Lung (tissue), 12 donors: ENCODE measurements around the gene CLDN1. TPM values are rescaled to one million over a fixed set of nuclear protein-coding genes. Genes with fewer than 3 reads are reported as not detected.

Source experiments
- ATAC-seq: fragments of 200-7000 bp; cut with Tn5 transposase; one replicate; pipeline ENCODE4 v1.9.1; 2020; ENCODE audit warnings: moderate number of reproducible peaks; ENCODE audit not compliant: insufficient read depth, low FRiP score
- DNase-seq, 3 donors: peaks; one replicate each; pipeline ENCODE4 v3.0.0-alpha.2; 2013 to 2017
- H3K27ac ChIP-seq, 2 donors: one replicate each; pipeline ENCODE4 v1.5.1; 2013; ENCODE audit warnings: mild to moderate bottlenecking in 2 of 2, moderate library complexity in 2 of 2, control low read depth in 1 of 2, inconsistent platforms in 1 of 2, low read depth in 1 of 2, low read length in 1 of 2
- H3K27me3 ChIP-seq, 3 donors: one replicate each; pipeline ENCODE4 v1.5.1; 2013; ENCODE audit warnings: low read length in 2 of 3; ENCODE audit not compliant: control insufficient read depth in 3 of 3, insufficient read depth in 3 of 3
- H3K36me3 ChIP-seq, 4 donors: one replicate each; pipeline ENCODE4 v1.5.1; 2013; ENCODE audit warnings: low read length in 4 of 4, mild to moderate bottlenecking in 1 of 4, moderate library complexity in 1 of 4; ENCODE audit not compliant: control insufficient read depth in 4 of 4, insufficient read depth in 4 of 4
- H3K4me1 ChIP-seq, 5 donors: one replicate each; pipeline ENCODE4 v1.5.1; 2013; ENCODE audit warnings: low read length in 5 of 5, mild to moderate bottlenecking in 2 of 5, moderate library complexity in 1 of 5; ENCODE audit not compliant: control insufficient read depth in 5 of 5, insufficient read depth in 5 of 5
- H3K4me3 ChIP-seq: one replicate; pipeline ENCODE4 v1.5.1; 2013; ENCODE audit warnings: mild to moderate bottlenecking, control low read depth, moderate library complexity
- H3K9ac ChIP-seq, 2 donors: one replicate each; pipeline ENCODE4 v1.5.1; 2013; ENCODE audit warnings: low read length in 2 of 2, control low read depth in 1 of 2; ENCODE audit not compliant: insufficient read depth in 1 of 2
- H3K9me3 ChIP-seq, 4 donors: one replicate each; pipeline ENCODE4 v1.5.1; 2013; ENCODE audit warnings: low read length in 3 of 4, mild to moderate bottlenecking in 1 of 4, moderate library complexity in 1 of 4; ENCODE audit not compliant: control insufficient read depth in 4 of 4, insufficient read depth in 3 of 4
- WGBS, 2 donors: extraction: QIAGEN DNeasy Blood & Tissue Kit; methylation state at CpG; one replicate each; pipeline ENCODE4 v1.1.7; 2013; 5-methylcytosine and 5-hydroxymethylcytosine counted together
- polyA plus RNA-seq, 2 donors: library from polyadenylated mRNA; stranded (reverse); fragments of 200-250 nt; gene quantifications; one replicate each; pipeline ENCODE4 v1.2.1, GENCODE V29; 2013
- total RNA-seq, 2 donors: library from RNA; depleted of rRNA in 1 of 2; stranded (reverse); fragments of >200 nt in 1 of 2; gene quantifications; one replicate each; pipeline ENCODE4 v1.2.1, GENCODE V29; 2014 to 2021
- TF ChIP-seq, protein P1 (sequence below): IDR thresholded peaks from 2 replicates; pipeline ENCODE4 v1.5.1; 2012; ENCODE audit warnings: mild to moderate bottlenecking; ENCODE audit errors: control extremely low read depth, extremely low read depth
- donor health status: control.
- donor health status: control.
- donor health status: Bipolar disorder and iron deficiency.
- donor health status: healthy.
- donor health status: DM: yes; HTN: yes; CAD: no.

Gene CLDN1
- total and polyA plus RNA-seq, 4 donors: 7.1 to 29.8 (median 13.4) TPM

DNA sequence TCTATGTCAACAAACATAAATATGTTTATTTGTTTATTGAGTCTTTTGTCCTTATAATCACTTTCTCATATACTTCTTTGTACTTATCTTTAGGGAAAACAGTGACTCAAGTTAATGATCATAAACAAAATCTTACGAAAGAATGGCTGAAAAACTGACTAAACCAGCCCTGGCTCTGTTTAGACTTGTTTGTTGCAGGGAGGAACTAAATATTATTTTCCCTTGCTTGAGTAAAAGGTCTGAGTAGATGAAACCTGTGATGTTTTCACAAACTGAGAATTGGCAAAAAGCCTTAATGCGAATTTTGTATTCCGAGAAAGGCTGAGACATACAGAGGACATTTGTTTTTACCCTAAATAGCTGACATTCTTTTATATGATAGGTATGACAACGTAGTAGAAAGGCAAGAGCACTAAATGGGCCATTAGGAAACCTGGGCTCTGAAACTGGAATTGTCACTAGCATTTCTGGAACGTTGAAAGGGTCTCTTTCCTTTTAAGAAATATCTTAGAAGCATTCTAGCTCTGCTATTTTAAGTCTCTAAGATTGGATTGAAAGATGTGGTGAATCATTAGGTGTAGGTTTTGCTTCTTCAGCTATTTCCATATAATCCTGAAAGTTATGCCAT, 47.5 kb upstream of the CLDN1 start:
- H3K4me1 ChIP-seq: no peaks in the 10 kb centered on the region
- H3K27me3 ChIP-seq: no peaks in the 10 kb centered on the region
- peaks cover 0 to 3% (median 0%) of the 10 kb centered on the region in 4 donors for H3K9me3 ChIP-seq
- 73 to 84% methylated on average over 5 of the region's 5 CpGs for WGBS, 2 donors
- no peaks in the 10 kb centered on the region for H3K36me3 ChIP-seq
- TF ChIP-seq, protein P1, sequence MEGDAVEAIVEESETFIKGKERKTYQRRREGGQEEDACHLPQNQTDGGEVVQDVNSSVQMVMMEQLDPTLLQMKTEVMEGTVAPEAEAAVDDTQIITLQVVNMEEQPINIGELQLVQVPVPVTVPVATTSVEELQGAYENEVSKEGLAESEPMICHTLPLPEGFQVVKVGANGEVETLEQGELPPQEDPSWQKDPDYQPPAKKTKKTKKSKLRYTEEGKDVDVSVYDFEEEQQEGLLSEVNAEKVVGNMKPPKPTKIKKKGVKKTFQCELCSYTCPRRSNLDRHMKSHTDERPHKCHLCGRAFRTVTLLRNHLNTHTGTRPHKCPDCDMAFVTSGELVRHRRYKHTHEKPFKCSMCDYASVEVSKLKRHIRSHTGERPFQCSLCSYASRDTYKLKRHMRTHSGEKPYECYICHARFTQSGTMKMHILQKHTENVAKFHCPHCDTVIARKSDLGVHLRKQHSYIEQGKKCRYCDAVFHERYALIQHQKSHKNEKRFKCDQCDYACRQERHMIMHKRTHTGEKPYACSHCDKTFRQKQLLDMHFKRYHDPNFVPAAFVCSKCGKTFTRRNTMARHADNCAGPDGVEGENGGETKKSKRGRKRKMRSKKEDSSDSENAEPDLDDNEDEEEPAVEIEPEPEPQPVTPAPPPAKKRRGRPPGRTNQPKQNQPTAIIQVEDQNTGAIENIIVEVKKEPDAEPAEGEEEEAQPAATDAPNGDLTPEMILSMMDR: no peak
- H3K4me3 ChIP-seq: no peak overlapping the region
- no peak overlapping the region for H3K27ac ChIP-seq
- ATAC-seq (no peak), DNase-seq (no peak)
- no peak overlapping the region for H3K9ac ChIP-seq

DNA sequence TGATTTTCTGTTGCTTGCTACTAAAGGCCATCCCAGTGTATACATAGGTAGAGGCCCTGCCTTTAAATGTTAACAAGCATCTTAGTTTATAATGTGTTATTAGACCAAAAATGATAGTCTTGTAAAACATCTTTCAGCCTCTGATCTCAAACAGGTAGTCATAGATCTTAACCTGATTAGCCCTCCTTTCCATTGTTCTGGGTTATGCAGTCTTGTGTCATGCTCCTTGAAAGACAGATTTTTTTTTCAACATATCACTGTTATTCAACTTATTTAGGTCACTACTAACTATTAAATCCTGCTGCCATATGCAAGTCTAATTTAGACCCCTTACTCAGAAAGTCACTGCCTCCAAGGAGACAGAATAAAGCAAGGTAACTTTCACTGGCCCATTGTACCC, 46.6 kb upstream of the CLDN1 start:
- H3K27ac ChIP-seq: no peak overlapping the region
- no peaks in the 10 kb centered on the region for H3K4me1 ChIP-seq
- H3K36me3 ChIP-seq: no peaks in the 10 kb centered on the region
- TF ChIP-seq, protein P1: no peak
- no peaks in the 10 kb centered on the region for H3K27me3 ChIP-seq
- no peak overlapping the region for H3K4me3 ChIP-seq
- no peak for ATAC-seq
- no peak overlapping the region for H3K9ac ChIP-seq
- no peak for DNase-seq
- peaks cover 0 to 3% (median 0%) of the 10 kb centered on the region in 4 donors for H3K9me3 ChIP-seq

DNA sequence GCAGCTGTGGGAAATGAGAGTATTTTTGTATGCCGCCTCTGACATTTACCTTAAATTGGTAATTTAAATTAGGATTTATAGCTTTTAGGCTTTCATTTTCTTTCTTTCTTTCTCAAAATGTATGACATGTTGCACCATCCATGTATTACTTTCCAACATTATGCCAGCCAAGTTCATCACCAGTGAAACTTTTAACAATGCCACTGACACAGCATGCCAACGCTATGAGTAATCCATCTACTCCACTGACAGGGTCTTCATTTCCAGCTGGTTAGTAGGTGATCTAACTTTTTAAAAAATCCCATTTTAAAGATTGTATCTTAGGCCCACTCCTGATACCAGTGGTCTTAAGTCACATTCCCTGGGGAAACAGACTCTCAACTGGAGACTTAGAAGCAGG, 43.9 kb upstream of the CLDN1 start:
- TF ChIP-seq, protein P1: no peak
- H3K27ac ChIP-seq: no peak overlapping the region
- no peak overlapping the region for H3K9ac ChIP-seq
- no peaks in the 10 kb centered on the region for H3K36me3 ChIP-seq
- peaks cover 0 to 3% (median 0%) of the 10 kb centered on the region in 4 donors for H3K9me3 ChIP-seq
- ATAC-seq (no peak), DNase-seq (no peak)
- H3K4me3 ChIP-seq: no peak overlapping the region
- no peaks in the 10 kb centered on the region for H3K4me1 ChIP-seq
- WGBS, 2 donors: 42 to 57% methylated on average over 2 of the region's 2 CpGs
- no peaks in the 10 kb centered on the region for H3K27me3 ChIP-seq

DNA sequence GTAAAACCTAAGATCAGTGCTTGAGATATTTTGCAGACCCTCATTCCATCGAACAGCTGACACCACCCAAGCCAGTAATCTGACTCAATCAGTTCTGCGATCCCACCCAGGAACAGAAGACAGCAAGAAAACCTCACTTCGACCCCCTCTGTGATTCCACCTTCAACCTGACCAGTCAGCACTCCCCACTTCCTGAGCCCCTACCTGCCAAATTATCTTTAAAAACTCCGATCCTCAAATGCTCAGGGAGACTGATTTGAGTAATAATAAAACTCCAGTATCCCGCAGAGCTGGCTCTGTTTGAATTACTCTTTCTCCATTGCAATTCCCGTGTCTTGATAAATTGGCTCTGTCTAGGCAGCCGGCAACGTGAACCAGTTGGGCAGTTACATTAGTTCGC, 40.0 kb upstream of the CLDN1 start:
- ATAC-seq (no peak), DNase-seq (no peak)

More for the DNA sequence above, 40.0 kb upstream of the CLDN1 start:
- Histone ChIP-seq H3K9ac (no peak overlapping the region), H3K9me3 (no peaks in the 10 kb centered on the region), H3K4me1 (no peaks in the 10 kb centered on the region), H3K4me3 (no peak overlapping the region), H3K27me3 (no peaks in the 10 kb centered on the region), H3K36me3 (no peaks in the 10 kb centered on the region), H3K27ac (no peak overlapping the region)
- TF ChIP-seq, protein P1: no peak
- 80 to 88% methylated on average over 9 of the region's 9 CpGs for WGBS, 2 donors
